ENCODE data around the gene WWOX.

The WWOX gene

GRCh38 chr16:78278056-78278450, 178.6 kb downstream of the WWOX start:
- DNase-seq = no peak

GRCh38 chr16:78281115-78281514, 181.7 kb downstream of the WWOX start:
- no peak for DNase-seq

DNA sequence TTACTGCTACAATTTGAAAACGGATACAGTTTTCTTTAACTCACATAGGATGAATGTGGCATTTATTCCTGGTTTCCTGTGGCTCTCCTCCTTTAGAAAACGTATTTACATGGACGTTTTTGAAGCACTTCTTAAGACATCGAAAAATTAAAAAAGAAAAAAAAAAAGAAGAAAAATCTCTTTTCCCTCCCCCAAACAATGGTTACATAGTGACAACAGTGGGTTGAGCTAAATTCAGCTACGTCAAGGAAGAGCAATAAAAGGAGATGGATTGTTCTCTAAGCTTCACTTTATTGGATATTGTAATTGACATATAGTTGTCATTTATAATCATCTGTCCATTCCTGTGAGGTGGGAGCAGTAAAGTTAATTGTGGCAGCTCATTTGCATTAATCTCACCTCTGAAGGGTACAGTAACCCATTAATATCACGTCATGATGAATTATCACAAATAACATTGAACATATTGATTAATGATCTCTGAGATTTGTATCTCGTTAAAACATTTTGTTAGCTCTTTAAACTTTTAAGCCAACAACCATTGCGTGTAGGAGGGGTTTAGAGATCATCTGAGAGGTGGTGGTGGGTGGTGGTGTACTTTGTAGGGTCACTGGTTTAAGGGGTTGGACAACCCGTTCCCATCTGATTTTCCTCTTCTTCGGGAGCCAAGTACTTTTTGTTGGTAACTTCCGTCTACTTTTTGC, 184.2 kb downstream of the WWOX start:
- no peak for DNase-seq

DNA sequence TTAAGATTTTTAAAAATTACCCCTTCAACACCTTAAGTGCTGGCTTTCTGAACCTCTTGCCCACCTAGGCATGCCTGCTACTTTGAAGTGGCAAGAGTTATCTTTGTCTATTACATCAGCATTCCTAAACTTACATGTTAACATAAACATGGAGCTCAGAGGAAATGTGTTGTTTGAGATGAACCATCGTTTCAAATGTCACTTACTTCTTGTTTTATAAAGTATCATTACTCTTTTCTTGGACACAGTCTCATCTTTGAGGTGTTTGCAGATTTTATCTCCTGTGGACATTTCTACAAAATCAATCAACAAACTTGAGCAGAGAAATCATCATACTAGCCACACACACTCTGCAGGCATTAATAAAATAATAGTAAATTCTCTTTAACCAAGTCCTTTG, 184.9 kb downstream of the WWOX start:
- no peak for DNase-seq

- DNase-seq = no peak
Observed at GRCh38 chr16:78284957-78285434, 185.5 kb downstream of the WWOX start.

- DNase-seq = no peak
Observed at GRCh38 chr16:78285437-78285922, 186.0 kb downstream of the WWOX start.

- peak in 1 of 2 experiments; percentile 57 for DNase-seq
Observed at GRCh38 chr16:78286065-78286464, 186.6 kb downstream of the WWOX start.

- DNase-seq = no peak
Observed at GRCh38 chr16:78288888-78289287, 189.4 kb downstream of the WWOX start.

DNA sequence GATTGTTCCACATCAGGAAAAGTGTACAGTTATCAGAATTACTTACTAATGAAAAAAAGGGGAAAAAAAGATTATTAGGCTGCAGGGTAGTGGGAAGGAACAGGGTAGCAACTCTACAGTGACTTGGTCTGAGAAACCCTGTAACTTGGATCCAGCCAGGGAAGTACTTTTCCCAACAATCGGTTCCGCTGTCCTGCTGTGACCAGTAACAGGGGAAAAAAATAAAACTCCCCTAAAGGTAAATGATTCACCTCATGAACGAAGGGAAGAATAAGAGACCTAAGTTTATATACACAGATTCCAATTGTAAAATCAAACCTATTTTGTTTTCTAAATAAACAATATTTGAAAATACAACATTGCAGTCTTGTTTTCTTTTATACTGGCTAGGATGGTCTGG, 189.9 kb downstream of the WWOX start:
- no peak for DNase-seq

DNA sequence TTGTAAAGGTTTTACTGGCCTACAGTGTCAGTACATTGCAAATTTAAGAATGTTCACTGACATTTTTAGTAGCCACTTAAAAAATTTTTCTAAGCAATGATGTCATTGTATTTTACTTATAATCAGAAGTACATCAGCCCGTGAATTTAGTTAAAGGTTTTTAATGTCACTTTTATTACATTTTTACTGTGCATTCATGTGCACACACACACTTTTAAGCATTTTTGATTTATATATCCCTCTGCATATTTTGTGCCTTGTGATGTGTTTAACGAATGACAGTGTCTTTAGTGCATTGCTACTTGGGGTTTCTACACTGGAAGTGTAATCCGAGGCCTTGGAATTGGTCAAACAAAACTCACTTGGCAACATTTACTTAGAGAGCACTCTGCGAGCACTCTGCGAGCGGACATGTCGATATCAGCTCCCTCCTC, 190.4 kb downstream of the WWOX start:
- DNase-seq = no peak

DNA sequence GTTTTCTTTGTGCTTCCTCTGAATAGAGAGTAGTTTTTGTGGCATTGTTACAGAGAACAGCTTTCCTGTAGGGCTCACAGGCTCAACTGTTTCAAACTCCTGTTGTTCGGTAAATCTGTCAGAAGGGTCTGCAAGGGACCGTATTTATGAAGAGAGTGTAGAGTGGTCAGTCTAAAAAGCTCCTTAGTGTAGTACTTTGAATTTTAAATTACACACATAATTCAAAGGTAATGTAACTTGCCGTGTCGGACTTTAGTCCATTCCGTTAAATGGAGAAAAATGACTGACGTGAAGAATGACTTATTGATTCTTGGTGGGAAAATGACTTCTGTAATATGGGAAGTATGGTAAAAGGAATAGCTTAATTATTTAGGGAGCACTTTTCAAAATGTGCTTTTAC, 190.9 kb downstream of the WWOX start:
- no peak for DNase-seq

DNA sequence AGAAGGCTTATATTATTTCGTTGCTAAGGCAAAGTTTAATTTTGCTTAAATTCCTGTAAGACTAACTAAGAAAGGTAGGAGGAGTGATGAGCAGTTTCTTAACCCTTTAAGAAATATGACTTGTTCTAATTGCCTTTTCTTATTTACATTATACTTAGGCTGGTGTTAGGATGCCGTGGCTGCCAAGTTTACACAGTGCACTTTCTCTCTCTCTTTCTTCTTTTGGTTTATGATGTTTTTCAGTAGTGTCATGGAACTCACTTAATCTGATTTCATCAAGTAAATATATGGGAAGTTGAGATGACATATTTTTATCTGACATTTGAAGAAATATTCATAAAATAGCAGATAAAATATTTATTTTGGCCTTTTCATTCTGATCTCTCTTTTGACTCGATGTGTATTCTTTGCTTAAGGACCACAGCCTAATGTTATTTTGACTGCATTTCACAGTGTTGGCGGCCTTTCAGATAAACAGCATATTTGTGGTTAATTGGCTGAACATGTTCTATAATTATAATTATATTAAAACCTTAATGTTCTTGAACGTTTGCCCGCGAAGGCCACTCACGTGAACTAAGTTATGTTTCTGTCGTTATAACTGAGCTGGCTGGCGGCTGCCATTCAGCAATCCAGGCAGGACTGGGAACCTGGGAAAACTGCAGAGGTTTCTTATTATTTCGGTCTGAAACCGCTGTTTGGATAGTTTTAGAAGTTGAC, 191.6 kb downstream of the WWOX start:
- DNase-seq = no peak

GRCh38 chr16:78291604-78292003, 192.2 kb downstream of the WWOX start:
- no peak for DNase-seq

- DNase-seq = no peak
Observed at GRCh38 chr16:78292086-78292843, 192.8 kb downstream of the WWOX start.

GRCh38 chr16:78292844-78293380, 193.5 kb downstream of the WWOX start:
- peak; percentile 11 to 30 for DNase-seq

- DNase-seq = no peak
Observed at GRCh38 chr16:78294538-78295225, 195.2 kb downstream of the WWOX start.

- DNase-seq = no peak
Observed at GRCh38 chr16:78297066-78297666, 197.7 kb downstream of the WWOX start.

DNA sequence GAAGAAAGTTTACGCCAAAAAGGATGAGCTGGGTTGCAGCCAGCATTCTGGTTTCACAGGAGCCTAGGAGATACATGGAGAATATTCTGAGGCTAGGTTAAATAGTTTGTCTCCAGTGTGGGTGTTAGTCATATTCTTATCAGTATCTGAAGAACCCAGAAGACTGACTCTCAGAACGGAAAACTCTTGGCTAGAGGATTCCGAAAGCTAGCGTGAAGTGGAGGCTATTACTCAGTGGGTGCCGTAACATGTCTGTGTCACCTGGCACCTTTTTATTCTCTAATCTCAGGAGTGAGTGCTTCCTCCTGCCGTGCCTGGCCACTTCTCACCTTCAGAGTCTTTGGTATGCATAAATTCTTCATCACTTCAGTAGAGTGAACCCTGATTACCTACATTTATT, 199.5 kb downstream of the WWOX start:
- no peak for DNase-seq

DNA sequence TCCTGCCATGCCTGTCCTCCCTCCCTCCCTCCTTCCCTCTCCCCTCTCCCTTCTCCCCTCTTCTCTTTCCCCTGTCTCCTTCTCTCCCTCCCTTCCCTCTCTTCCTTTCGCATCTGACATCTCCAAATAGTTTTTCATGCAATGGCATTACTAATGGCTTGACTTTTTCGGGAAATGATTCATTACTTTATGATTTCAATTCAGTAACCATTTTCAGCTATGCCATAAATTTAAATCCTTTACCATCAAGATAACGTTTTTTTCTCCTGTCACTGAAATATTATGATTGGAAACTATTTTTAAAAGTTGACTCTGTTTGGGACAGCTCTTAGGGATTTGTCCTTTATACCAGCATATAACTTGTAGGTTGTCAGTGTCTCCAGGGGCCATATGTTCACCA, 201.0 kb downstream of the WWOX start:
- DNase-seq = no peak

- no peak for DNase-seq
Observed at GRCh38 chr16:78303946-78304345, 204.5 kb downstream of the WWOX start.

- no peak for DNase-seq
Observed at GRCh38 chr16:78306361-78306760, 206.9 kb downstream of the WWOX start.

Measured in NCI-H524 (cell line).